ENCODE measurements around the gene XIRP1. TPM values are rescaled to one million over a fixed set of nuclear protein-coding genes. Genes with fewer than 3 reads are reported as not detected.
A peak's percentile ranks its signal among the peaks of the same experiment; 100 is the strongest.

XIRP1 gene
- total and polyA plus RNA-seq, 4 donors = 0.01 TPM; not detected in 3

DNA sequence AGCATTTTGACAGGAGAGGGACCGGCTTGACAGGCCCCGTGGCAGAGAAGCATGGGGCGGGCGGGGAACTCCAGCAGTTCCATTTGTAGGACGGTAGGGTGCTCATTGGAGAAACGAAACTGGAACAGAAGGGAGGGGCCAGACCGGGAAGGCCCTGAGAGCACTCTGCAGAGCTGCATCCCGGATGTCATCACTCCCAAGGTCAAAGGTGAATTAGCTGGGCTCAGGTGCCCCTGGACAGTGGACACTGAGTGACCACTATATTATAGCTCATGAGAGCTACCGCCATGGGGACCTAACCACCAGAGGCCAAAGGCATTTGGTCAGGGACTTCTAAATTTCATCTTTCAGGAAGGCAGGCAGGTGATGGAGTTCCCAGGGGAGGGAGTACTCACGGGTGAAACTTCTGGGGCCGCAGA, 46.3 kb downstream of the XIRP1 start:
- Histone ChIP-seq H3K4me3 (ENCODE audit: low read depth in 1 of 3, low read length in 3 of 3) (peak overlapping the region in 1 of 3 donors; percentile 6), H3K36me3 (ENCODE audit: control insufficient read depth in 4 of 4, insufficient read depth in 3 of 4, low read depth in 1 of 4, low read length in 3 of 4) (peaks cover 22 to 54% (median 44%) of the 10 kb centered on the region in 4 donors), H3K27me3 (ENCODE audit: control insufficient read depth in 4 of 4, insufficient read depth in 4 of 4, low read length in 3 of 4) (no peaks in the 10 kb centered on the region), H3K27ac (ENCODE audit: low read depth in 1 of 2, low read length in 2 of 2) (peak overlapping the region; percentile 65 to 78), H3K9ac (ENCODE audit: low read depth in 1 of 2, low read length in 2 of 2) (no peak overlapping the region), H3K9me3 (ENCODE audit: control insufficient read depth in 4 of 4, low read length in 3 of 4) (no peaks in the 10 kb centered on the region), H3K4me1 (ENCODE audit: control insufficient read depth in 4 of 4, insufficient read depth in 4 of 4, low read length in 3 of 4) (peaks cover 28 to 74% (median 63%) of the 10 kb centered on the region in 4 donors)
- 39% methylated on average over 11 of the region's 11 CpGs for WGBS
- peak; percentile 43 for DNase-seq (ENCODE audit: low spot score)
- TF ChIP-seq, protein P1, sequence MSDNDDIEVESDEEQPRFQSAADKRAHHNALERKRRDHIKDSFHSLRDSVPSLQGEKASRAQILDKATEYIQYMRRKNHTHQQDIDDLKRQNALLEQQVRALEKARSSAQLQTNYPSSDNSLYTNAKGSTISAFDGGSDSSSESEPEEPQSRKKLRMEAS (IDR thresholded peaks at IDR 0.05) = no peak
- TF ChIP-seq, protein P2, sequence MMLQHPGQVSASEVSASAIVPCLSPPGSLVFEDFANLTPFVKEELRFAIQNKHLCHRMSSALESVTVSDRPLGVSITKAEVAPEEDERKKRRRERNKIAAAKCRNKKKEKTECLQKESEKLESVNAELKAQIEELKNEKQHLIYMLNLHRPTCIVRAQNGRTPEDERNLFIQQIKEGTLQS (IDR thresholded peaks at IDR 0.05) = peak; percentile 82
- peak in 1 of 2 donors; percentile 72 for TF ChIP-seq GABPA (IDR thresholded peaks at IDR 0.05 in 1 of 2, conservative IDR thresholded peaks at IDR 0.05 in 1 of 2)
- peak; percentile 32 for TF ChIP-seq SP1 (IDR thresholded peaks at IDR 0.05)
- TF ChIP-seq TAF1 (conservative IDR thresholded peaks at IDR 0.05) = no peak
- peak; percentile 36 for TF ChIP-seq YY1 (IDR thresholded peaks at IDR 0.05)
- no peak for TF ChIP-seq FOXA1 (IDR thresholded peaks at IDR 0.05)
- TF ChIP-seq, protein P3, sequence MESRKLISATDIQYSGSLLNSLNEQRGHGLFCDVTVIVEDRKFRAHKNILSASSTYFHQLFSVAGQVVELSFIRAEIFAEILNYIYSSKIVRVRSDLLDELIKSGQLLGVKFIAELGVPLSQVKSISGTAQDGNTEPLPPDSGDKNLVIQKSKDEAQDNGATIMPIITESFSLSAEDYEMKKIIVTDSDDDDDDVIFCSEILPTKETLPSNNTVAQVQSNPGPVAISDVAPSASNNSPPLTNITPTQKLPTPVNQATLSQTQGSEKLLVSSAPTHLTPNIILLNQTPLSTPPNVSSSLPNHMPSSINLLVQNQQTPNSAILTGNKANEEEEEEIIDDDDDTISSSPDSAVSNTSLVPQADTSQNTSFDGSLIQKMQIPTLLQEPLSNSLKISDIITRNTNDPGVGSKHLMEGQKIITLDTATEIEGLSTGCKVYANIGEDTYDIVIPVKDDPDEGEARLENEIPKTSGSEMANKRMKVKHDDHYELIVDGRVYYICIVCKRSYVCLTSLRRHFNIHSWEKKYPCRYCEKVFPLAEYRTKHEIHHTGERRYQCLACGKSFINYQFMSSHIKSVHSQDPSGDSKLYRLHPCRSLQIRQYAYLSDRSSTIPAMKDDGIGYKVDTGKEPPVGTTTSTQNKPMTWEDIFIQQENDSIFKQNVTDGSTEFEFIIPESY (IDR thresholded peaks at IDR 0.05) = no peak
- no peak for TF ChIP-seq HNF4G (IDR thresholded peaks at IDR 0.05)
- TF ChIP-seq RAD21 (IDR thresholded peaks at IDR 0.05) = peak; percentile 54 to 74
- TF ChIP-seq, protein P4, sequence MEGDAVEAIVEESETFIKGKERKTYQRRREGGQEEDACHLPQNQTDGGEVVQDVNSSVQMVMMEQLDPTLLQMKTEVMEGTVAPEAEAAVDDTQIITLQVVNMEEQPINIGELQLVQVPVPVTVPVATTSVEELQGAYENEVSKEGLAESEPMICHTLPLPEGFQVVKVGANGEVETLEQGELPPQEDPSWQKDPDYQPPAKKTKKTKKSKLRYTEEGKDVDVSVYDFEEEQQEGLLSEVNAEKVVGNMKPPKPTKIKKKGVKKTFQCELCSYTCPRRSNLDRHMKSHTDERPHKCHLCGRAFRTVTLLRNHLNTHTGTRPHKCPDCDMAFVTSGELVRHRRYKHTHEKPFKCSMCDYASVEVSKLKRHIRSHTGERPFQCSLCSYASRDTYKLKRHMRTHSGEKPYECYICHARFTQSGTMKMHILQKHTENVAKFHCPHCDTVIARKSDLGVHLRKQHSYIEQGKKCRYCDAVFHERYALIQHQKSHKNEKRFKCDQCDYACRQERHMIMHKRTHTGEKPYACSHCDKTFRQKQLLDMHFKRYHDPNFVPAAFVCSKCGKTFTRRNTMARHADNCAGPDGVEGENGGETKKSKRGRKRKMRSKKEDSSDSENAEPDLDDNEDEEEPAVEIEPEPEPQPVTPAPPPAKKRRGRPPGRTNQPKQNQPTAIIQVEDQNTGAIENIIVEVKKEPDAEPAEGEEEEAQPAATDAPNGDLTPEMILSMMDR (IDR thresholded peaks at IDR 0.05; ENCODE audit: low read depth, low read length, missing input control) = peak; percentile 52
- peak; percentile 69 to 78 for TF ChIP-seq RXRA (IDR thresholded peaks at IDR 0.05)
- TF ChIP-seq, protein P5, sequence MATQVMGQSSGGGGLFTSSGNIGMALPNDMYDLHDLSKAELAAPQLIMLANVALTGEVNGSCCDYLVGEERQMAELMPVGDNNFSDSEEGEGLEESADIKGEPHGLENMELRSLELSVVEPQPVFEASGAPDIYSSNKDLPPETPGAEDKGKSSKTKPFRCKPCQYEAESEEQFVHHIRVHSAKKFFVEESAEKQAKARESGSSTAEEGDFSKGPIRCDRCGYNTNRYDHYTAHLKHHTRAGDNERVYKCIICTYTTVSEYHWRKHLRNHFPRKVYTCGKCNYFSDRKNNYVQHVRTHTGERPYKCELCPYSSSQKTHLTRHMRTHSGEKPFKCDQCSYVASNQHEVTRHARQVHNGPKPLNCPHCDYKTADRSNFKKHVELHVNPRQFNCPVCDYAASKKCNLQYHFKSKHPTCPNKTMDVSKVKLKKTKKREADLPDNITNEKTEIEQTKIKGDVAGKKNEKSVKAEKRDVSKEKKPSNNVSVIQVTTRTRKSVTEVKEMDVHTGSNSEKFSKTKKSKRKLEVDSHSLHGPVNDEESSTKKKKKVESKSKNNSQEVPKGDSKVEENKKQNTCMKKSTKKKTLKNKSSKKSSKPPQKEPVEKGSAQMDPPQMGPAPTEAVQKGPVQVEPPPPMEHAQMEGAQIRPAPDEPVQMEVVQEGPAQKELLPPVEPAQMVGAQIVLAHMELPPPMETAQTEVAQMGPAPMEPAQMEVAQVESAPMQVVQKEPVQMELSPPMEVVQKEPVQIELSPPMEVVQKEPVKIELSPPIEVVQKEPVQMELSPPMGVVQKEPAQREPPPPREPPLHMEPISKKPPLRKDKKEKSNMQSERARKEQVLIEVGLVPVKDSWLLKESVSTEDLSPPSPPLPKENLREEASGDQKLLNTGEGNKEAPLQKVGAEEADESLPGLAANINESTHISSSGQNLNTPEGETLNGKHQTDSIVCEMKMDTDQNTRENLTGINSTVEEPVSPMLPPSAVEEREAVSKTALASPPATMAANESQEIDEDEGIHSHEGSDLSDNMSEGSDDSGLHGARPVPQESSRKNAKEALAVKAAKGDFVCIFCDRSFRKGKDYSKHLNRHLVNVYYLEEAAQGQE (IDR thresholded peaks at IDR 0.05) = no peak
- no peak for TF ChIP-seq FOXA2 (IDR thresholded peaks at IDR 0.05)
- peak; percentile 86 for TF ChIP-seq NR2F2 (IDR thresholded peaks at IDR 0.05)
- TF ChIP-seq JUND (IDR thresholded peaks at IDR 0.05) = no peak
- TF ChIP-seq EGR1 (IDR thresholded peaks at IDR 0.05; ENCODE audit: low read depth in 2 of 2) = no peak
- peak; percentile 49 to 50 for TF ChIP-seq HNF4A (conservative IDR thresholded peaks at IDR 0.05)
